Measurements from ENCODE around the gene PCCA.
"Not testable (repeated sequence)": the region's sequence is repeated elsewhere in the genome, so short reads cannot be mapped to it uniquely, and the experiment has no call there.

Gene PCCA

DNA sequence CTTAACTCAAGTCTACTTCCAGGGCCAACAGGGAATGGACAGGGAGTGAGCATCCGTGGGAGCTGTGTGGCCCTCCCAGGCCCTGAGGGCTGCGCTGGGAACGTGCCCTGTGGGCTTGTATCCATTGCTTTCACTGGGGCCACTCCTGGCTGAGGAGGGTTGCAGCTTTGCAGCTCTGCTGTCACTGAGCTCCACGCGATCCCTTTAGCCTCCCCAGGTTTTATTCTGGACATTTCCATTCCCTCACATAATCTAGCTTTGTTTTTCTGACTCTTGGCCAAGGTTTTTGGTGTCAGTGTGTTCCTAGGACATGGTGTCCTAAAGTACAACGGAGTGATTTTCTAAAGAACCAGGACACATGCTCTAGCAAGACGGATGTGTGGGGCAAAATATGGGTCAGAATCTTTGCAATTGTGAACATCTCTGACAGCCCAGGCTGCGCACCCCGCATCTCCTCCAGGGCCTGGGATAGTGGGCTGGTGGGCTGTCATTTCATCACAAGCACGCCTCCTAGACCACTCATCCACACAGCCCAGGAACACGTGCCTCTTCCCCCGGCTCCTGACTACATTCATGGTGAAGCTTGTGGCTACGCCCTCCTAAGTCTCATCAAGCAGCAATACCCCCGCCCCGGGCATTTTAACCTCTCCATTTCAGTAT lies 471.7 kb downstream of the PCCA start:
- DNase-seq, result no peak

DNA sequence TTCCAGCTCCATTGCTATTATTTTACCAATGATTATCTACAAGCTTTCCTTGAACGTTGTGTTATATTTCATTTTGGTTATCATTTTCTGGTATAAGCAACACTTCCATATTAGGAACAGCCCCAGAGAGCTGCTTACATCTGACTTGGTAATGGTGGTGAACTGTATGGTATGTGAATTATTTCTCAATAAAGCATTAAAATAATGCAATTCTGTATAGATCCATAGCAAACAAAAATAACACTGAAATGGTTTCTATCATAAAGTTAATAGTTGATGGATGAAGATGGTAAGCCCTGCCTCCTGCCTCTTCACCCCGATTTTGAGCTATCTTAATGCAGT lies 472.2 kb downstream of the PCCA start:
- no peak for DNase-seq

DNA sequence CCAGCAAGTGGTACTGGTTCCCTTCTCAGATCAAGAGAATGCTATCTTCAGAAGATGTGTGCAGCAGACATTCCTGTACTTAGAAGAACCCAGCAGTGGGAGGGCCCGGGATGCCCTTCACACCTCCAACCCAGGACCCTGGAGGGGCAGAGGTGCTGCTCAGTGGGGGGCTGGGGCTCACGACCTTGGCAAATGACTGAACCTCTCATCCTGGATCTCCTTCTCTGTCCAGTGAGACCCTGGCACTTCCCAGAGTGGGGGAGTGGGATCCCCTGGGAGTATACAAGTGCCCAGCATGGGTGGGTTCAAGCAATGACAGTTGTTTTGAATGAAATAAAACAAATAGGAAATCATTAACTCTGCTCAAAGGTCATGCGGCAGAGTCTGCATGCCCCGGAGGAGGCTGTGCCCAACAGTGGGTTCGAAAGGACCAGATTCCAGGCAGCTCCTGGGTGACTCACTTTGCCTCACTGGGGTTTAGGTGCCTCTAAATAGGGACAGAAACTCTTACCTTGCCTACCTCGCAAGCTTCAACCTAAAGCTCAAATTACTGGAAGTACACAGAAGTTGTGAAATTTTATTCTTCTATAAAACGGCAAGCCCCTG lies 472.8 kb downstream of the PCCA start:
- DNase-seq, result no peak

DNA sequence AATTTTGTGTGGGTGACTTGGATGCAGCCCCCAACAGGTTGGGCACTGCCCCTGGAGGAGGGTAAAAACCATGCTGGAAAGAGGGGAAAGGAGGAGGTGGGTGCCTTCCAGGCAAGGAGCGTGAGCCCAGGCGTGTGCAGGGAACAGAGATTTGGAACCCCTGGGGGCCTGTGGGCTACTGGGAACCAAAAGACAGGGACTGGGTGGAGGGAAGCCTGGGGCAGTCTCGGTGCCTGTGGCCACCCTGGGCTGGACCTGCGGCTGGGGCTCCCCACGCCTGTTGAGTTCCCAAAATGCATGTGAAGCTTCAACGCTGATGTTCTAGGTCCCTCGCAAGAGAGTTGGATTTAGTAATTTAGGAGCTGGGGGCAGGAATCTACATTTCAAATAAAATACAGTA lies 474.9 kb downstream of the PCCA start:
- DNase-seq, result no peak

DNA sequence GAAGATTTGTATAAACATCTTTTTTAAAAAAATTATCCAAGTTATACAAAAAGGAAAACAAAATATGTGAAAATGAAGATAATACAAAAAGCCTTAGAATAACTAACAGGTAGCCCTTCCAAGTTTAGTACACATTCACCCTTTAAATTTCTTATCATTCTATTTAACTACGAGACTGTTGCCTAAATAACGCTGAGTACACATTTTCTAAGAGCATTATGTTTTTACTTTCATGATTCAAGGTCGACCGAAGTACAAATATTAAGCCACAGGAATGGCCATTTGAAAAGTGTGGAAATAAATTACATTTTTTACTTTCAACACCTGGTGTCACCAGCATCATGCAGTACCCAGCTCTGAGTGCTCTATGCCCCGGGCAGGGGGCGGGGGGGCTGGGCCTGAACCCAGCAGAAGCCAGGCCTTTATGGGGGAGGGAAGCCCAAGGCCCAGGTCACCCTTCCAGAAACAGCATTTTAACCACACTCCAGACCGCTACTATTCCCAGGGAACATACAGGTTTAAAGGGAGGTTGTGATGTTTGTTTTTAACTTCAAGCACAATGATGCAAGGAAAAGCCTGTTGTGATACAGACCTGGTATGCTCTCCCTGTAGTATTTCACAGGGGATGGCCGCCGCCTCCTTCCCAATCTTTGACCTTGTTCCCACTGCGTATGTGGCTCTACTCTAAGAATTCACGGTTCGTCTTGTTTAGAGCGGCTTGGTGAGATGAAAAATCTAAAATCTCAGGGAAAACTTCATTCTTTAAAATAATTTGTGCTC lies 475.7 kb downstream of the PCCA start:
- no peak for DNase-seq

DNA sequence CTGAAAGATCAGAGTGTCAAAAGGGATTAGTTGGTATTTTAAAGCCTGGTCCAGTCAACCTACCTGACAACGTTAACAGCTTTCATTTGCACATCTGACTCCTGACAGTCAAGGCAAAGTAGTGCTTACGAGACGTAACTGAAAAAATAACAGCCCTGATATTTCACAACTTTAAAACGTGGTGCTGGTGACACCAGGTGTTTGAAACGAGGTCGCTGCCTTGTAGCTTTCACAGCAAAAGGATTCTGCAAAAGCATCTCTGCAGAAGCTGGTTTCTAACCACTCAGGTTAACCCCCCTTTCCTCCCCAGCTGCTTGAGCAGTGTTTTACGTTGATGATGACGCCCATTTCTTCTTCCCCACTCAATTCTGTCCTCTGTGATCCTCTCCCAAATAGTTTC lies 476.4 kb downstream of the PCCA start:
- no peak for DNase-seq

DNA sequence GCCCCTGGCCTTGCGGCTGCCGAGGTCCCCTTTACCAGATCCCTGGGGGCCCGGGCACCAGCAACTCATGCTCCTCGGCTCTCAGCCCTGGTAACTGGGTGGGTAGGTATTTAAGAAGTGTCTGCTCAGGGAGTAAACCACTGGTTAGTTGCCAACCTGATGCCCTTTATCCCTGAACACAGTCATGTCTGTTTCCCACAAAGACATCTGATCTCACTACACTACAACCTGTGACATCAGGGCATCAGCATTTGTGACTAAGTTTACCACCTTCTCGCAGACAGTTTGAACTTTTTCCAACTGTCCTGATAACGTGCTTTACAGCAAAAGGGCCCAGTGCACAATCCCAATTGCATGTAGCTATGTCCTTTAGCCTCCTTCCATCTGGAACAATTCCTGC lies 477.6 kb downstream of the PCCA start:
- no peak for DNase-seq

DNA sequence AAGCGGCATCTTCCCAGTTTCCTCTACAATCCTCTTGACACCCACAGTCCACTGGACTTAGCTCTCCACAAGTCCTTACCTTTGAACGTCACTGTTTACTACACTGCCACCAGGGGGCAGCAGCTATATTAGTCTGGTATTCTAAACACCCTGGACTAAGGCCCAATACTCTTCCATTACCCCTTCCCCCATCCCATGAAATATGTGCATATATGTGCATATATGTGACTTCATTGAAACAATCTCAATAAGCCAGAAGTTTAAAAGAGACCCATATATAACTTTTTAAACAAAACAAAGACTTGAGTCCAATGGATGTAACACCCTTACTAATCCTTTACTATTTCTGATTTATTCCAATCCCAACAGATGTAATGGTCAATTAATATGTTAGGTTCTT lies 484.2 kb downstream of the PCCA start:
- peak; percentile 6 for DNase-seq

DNA sequence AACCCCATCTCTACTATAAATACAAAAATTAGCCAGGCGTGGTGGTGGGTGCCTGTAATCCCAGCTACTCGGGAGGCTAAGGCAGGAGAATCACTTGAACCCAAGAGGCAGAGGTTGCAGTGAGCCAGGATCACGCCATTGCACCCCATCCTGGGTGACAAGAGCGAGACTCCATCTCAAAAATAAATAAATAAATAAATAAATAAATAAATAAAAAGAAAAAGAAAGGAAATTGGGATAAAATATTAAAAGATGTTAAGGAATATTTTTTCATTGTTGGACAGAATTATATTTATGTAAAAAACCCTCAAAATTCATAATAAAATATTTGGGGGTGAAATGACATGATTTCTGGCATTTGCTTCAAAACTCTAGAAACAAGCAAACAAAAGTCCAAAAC lies 488.3 kb downstream of the PCCA start:
- DNase-seq, result not testable (repeated sequence)
